ENCODE measurements around the gene TELO2.

DNA sequence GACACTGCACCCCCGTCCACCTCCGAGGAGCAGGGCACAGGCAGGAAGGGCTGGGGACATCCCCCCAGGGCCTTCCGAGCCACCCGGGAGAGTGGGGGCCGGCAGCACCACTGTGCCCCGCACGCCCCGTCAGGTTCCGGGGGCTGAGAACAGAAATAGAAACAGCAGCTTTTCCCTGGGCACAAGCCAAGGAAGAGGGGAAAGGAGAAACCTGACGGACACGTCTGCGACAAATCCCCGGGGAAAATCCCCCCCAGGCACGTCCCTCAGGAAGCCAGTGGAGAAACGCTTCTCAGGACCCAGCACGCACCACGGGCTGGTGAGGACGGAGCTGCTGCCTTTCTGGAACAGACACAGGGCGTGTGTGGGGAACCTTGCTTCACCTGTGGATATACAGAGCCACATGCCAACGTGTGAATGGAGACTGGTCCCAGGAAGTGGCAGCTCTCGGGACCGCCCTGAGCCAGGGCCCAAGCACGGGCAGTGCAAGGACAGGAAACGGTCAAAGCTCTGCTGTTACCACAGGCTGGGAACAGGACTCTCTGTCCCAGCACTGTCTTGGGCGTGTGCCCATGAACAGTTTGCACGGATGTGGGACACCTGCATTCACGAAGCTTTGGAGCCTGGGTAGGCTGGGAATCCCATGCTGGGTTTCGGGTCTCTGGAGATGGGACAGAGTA, 39.1 kb downstream of the TELO2 start:
- no peak for TF ChIP-seq POLR2A (IDR thresholded peaks at IDR 0.05)
- TF ChIP-seq, protein P1, sequence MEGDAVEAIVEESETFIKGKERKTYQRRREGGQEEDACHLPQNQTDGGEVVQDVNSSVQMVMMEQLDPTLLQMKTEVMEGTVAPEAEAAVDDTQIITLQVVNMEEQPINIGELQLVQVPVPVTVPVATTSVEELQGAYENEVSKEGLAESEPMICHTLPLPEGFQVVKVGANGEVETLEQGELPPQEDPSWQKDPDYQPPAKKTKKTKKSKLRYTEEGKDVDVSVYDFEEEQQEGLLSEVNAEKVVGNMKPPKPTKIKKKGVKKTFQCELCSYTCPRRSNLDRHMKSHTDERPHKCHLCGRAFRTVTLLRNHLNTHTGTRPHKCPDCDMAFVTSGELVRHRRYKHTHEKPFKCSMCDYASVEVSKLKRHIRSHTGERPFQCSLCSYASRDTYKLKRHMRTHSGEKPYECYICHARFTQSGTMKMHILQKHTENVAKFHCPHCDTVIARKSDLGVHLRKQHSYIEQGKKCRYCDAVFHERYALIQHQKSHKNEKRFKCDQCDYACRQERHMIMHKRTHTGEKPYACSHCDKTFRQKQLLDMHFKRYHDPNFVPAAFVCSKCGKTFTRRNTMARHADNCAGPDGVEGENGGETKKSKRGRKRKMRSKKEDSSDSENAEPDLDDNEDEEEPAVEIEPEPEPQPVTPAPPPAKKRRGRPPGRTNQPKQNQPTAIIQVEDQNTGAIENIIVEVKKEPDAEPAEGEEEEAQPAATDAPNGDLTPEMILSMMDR (IDR thresholded peaks at IDR 0.05): no peak

Data from lower leg skin (tissue), 3 donors.